ENCODE measurements around the gene KLHL22.
"Not testable (repeated sequence)": the region's sequence is repeated elsewhere in the genome, so short reads cannot be mapped to it uniquely, and the experiment has no call there.

Gene KLHL22

DNA sequence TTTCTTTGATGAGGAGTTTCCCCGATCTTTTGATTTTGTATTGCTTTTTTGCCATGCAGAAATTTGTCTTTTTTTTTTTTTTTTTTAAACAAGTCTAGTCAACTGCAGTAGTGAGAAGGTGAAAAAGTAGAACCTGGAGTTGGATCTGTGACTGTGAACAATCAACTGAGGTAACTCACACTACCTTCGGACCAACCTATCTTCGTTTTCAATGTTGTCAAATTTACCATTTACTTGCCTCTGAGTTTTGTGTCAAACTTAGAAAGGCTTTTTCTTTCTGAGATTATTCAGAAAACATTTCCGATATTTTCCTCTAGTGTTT, 20.5 kb downstream of the KLHL22 start:
- no peaks in the 10 kb centered on the region for H3K79me2 ChIP-seq (ENCODE audit: insufficient read depth, low read length)
- no peaks in the 10 kb centered on the region for H3K27me3 ChIP-seq (ENCODE audit: insufficient read depth, low read length, poor library complexity, severe bottlenecking)
- H3K9me2 ChIP-seq (replicated peaks; ENCODE audit: low read depth, low read length) = no peaks in the 10 kb centered on the region
- no peaks in the 10 kb centered on the region for H4K20me1 ChIP-seq (ENCODE audit: insufficient read depth, low read length, poor library complexity, severe bottlenecking)
- H3K36me3 ChIP-seq (ENCODE audit: insufficient read depth, low read length) = no peaks in the 10 kb centered on the region
- no peak overlapping the region for H3K4me2 ChIP-seq (ENCODE audit: low read depth, low read length, poor library complexity, severe bottlenecking)
- no peaks in the 10 kb centered on the region for H3F3A ChIP-seq (ENCODE audit: low read depth)
- no peak overlapping the region for H2AFZ ChIP-seq (ENCODE audit: low read length)
- peak overlapping the region; percentile 4 for H3K9ac ChIP-seq (ENCODE audit: low read depth, low read length, poor library complexity, severe bottlenecking)
- no peaks in the 10 kb centered on the region for H3K9me3 ChIP-seq (ENCODE audit: insufficient read depth, low read depth, low read length)
- TF ChIP-seq, protein P1, sequence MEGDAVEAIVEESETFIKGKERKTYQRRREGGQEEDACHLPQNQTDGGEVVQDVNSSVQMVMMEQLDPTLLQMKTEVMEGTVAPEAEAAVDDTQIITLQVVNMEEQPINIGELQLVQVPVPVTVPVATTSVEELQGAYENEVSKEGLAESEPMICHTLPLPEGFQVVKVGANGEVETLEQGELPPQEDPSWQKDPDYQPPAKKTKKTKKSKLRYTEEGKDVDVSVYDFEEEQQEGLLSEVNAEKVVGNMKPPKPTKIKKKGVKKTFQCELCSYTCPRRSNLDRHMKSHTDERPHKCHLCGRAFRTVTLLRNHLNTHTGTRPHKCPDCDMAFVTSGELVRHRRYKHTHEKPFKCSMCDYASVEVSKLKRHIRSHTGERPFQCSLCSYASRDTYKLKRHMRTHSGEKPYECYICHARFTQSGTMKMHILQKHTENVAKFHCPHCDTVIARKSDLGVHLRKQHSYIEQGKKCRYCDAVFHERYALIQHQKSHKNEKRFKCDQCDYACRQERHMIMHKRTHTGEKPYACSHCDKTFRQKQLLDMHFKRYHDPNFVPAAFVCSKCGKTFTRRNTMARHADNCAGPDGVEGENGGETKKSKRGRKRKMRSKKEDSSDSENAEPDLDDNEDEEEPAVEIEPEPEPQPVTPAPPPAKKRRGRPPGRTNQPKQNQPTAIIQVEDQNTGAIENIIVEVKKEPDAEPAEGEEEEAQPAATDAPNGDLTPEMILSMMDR (conservative IDR thresholded peaks at IDR 0.05; ENCODE audit: low read length) = no peak
- TF ChIP-seq EZH2phosphoT487 (IDR thresholded peaks at IDR 0.05; ENCODE audit: borderline replicate concordance) = no peak
- H3K4me1 ChIP-seq (ENCODE audit: insufficient read depth, low read length, poor library complexity, severe bottlenecking) = no peaks in the 10 kb centered on the region
- no peak overlapping the region for H3K4me3 ChIP-seq (ENCODE audit: low read length, poor library complexity, severe bottlenecking)

DNA sequence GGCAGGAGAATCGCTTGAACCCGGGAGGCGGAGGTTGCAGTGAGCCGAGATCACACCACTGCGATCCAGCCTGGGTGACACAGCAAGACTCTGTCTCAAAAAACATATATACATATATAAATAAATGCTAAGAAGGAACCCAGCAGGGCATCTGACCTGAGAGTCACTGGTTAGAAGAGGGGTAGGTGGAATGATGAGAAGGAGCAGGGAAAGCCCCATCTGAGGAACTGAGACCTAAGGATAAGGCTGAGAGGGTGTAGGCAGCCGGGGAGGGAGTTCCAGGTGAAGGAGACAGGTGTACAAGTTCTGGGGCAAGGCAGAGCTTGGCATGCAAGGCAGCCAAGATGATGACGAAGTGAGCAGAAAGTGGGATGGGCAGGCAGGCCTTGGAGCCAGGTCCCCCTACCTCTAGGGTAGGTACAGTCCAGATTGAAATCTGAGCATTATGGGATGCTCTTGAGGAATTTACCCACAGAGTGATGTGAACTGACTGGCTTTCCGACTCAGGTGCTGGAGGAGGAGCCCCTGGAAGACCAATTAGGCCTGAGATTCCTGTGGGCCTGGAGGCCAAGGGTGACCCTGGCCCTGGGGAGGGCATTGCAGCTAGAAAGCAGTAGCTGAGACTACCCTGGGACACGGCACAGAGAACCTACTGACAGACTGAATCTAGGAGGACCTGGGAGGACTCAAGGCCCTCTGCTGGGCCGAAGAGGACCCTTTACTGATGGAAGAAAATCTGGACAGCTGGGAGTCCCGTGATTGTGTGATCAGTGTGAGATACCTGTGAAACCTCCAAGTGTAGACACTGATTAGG, 22.8 kb downstream of the KLHL22 start:
- Histone ChIP-seq H3F3A (ENCODE audit: low read depth) (no peaks in the 10 kb centered on the region), H3K9me3 (ENCODE audit: insufficient read depth, low read depth, low read length) (no peaks in the 10 kb centered on the region), H2AFZ (ENCODE audit: low read length) (no peak overlapping the region), H3K4me2 (ENCODE audit: low read depth, low read length, poor library complexity, severe bottlenecking) (no peak overlapping the region), H3K27me3 (ENCODE audit: insufficient read depth, low read length, poor library complexity, severe bottlenecking) (no peaks in the 10 kb centered on the region), H3K9ac (ENCODE audit: low read depth, low read length, poor library complexity, severe bottlenecking) (no peak overlapping the region), H3K4me1 (ENCODE audit: insufficient read depth, low read length, poor library complexity, severe bottlenecking) (no peaks in the 10 kb centered on the region), H3K36me3 (ENCODE audit: insufficient read depth, low read length) (no peaks in the 10 kb centered on the region), H4K20me1 (ENCODE audit: insufficient read depth, low read length, poor library complexity, severe bottlenecking) (no peaks in the 10 kb centered on the region), H3K9me2 (replicated peaks; ENCODE audit: low read depth, low read length) (no peaks in the 10 kb centered on the region), H3K79me2 (ENCODE audit: insufficient read depth, low read length) (no peaks in the 10 kb centered on the region), H3K4me3 (ENCODE audit: low read length, poor library complexity, severe bottlenecking) (no peak overlapping the region)
- TF ChIP-seq, protein P1 (conservative IDR thresholded peaks at IDR 0.05; ENCODE audit: low read length) = no peak
- TF ChIP-seq EZH2phosphoT487 (IDR thresholded peaks at IDR 0.05; ENCODE audit: borderline replicate concordance) = no peak

DNA sequence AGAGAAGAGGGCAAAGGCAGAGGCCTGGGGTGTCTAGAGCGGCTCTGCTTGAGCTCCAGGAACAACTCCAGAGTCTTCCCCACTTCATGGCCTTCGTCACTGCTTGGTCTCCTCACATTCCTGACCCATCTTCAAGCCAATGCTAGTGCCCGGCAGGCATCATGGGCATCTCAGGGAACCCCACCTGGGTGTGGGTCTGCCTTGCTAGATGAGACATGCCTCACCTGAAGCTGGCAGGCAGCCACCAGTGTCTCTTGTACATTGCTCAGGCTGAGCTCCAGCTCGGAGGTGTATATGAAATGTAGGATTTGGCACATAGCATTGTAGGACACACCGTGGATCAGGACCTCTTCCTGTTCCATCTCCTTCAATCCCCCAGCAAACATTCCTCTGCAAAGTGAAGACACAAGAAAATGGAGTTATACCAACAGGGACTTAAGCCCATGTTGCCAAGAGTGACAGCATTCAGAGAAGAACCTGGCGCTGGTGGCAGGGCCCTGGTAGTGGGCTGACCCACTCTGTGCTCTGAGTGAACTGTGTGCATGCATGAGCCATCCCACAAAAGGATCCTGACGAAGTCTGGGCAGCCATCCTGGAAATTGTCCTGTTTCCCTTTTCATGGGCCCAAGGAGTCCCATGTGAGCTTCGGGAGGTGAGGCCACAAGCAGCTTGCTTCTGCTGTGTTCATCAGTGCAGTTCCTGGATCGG, 24.3 kb downstream of the KLHL22 start:
- Histone ChIP-seq H3K9me2 (replicated peaks; ENCODE audit: low read depth, low read length) (no peaks in the 10 kb centered on the region), H3K79me2 (ENCODE audit: insufficient read depth, low read length) (no peaks in the 10 kb centered on the region), H3K9ac (ENCODE audit: low read depth, low read length, poor library complexity, severe bottlenecking) (no peak overlapping the region), H3K4me3 (ENCODE audit: low read length, poor library complexity, severe bottlenecking) (no peak overlapping the region), H3K36me3 (ENCODE audit: insufficient read depth, low read length) (no peaks in the 10 kb centered on the region), H3F3A (ENCODE audit: low read depth) (no peaks in the 10 kb centered on the region), H3K4me1 (ENCODE audit: insufficient read depth, low read length, poor library complexity, severe bottlenecking) (no peaks in the 10 kb centered on the region), H4K20me1 (ENCODE audit: insufficient read depth, low read length, poor library complexity, severe bottlenecking) (no peaks in the 10 kb centered on the region), H3K9me3 (ENCODE audit: insufficient read depth, low read depth, low read length) (no peaks in the 10 kb centered on the region), H3K4me2 (ENCODE audit: low read depth, low read length, poor library complexity, severe bottlenecking) (no peak overlapping the region), H2AFZ (ENCODE audit: low read length) (no peak overlapping the region), H3K27me3 (ENCODE audit: insufficient read depth, low read length, poor library complexity, severe bottlenecking) (no peaks in the 10 kb centered on the region)
- TF ChIP-seq EZH2phosphoT487 (IDR thresholded peaks at IDR 0.05; ENCODE audit: borderline replicate concordance) = no peak
- TF ChIP-seq, protein P1 (conservative IDR thresholded peaks at IDR 0.05; ENCODE audit: low read length) = no peak

DNA sequence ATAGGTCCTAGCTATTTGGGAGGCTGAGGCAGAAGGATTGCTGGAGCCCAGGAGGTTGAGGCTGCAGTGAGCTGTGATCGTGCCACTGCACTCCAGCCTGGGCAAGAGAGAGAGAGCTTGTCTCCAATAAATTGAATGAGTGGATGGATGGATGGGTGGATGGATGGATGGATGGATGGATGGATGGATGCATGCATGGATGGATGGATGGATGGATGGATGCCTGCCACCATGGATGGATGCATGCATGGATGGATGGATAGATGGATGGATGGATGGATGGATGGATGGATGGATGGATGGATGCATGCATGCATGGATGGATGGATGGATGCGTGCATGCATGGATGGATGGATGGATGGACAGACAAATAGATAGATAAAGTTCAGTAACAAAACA, 25.1 kb downstream of the KLHL22 start:
- H3K9me3 ChIP-seq (ENCODE audit: insufficient read depth, low read depth, low read length); H3F3A ChIP-seq (ENCODE audit: low read depth); H2AFZ ChIP-seq (ENCODE audit: low read length); H3K79me2 ChIP-seq (ENCODE audit: insufficient read depth, low read length); H3K36me3 ChIP-seq (ENCODE audit: insufficient read depth, low read length); H3K9me2 ChIP-seq (replicated peaks; ENCODE audit: low read depth, low read length); H3K4me2 ChIP-seq (ENCODE audit: low read depth, low read length, poor library complexity, severe bottlenecking); H4K20me1 ChIP-seq (ENCODE audit: insufficient read depth, low read length, poor library complexity, severe bottlenecking); H3K4me1 ChIP-seq (ENCODE audit: insufficient read depth, low read length, poor library complexity, severe bottlenecking); H3K4me3 ChIP-seq (ENCODE audit: low read length, poor library complexity, severe bottlenecking); H3K9ac ChIP-seq (ENCODE audit: low read depth, low read length, poor library complexity, severe bottlenecking); H3K27me3 ChIP-seq (ENCODE audit: insufficient read depth, low read length, poor library complexity, severe bottlenecking): not testable (repeated sequence)

Data from Loucy (cell line).